NB4 (cell line): ENCODE data around the gene TPM1.
"Not testable (repeated sequence)": the region's sequence is repeated elsewhere in the genome, so short reads cannot be mapped to it uniquely, and the experiment has no call there.

Experiments
- CTCF ChIP-seq: IDR thresholded peaks from one replicate; pipeline ENCODE4 v1.5.1; 2012; ENCODE audit warnings: low read depth, low read length
- MAX ChIP-seq: IDR thresholded peaks from 2 replicates; pipeline ENCODE4 v1.6.1; 2011; ENCODE audit warnings: low read depth, low read length
- POLR2A ChIP-seq: IDR thresholded peaks from 2 replicates; pipeline ENCODE4 v1.6.1; 2011; ENCODE audit warnings: mild to moderate bottlenecking; ENCODE audit not compliant: insufficient read length; ENCODE audit errors: extremely low read depth

DNA sequence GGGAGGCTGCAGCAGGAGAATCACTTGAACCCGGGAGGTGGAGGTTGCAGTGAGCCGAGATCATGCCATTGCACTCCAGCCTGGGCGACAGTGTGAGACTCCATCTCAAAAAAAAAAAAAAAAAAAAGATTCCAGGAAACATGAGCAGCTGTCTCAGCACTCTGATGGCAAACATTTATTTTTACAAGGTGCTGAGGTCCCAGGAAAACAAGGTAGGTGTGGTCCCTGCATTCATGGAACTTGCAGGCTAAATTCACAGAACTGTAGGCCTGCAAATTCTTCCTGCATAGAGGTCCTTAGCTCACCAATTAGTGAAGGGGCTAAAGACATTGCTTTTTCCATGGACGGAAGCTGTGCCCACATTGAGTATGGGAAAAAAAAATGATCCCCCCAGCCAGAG lies 48.9 kb upstream of the TPM1 start:
- TF ChIP-seq CTCF, POLR2A, MAX: not testable (repeated sequence)
